ENCODE measurements around the gene TXLNB.
"Not testable (repeated sequence)": the region's sequence is repeated elsewhere in the genome, so short reads cannot be mapped to it uniquely, and the experiment has no call there.

The TXLNB gene

GRCh38 chr6:139265512-139266190 is 26.1 kb downstream of the TXLNB start:
- no peak for DNase-seq

DNA sequence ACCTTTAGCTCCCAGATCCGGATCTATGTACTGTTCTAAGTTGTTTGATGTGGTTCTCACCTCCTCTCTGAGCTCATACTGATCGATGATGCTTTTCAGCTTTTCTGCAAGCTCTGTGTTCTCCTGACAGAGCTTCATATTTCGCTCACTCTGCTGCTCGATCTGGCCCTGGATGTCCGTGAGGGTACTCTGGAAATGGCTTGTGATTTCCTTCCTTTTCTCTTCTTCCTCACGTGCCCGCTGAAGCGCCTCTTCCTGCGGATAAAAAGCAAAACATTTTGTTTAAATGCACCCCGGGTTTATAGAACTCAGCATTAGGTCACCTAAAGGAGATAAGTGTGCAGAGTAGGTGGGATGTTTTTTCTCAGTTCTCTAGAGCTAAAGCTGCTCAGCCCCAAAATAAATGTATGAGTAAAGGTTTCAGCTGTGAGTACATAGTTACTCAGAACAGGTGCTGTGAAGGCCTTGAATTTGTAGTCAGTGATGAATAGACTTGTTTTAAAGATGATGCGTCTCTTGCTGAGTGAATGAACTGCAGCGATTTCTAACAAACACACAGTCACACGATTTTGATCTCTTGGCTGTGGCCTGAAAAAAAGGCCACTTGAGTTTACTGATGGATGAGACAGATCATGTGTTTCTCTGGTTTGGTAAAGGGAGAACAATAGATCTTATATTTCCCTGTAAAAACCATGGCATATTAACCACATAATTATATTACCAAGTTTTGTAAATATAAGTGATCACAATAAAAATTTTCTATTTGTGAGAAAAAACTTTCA is 29.1 kb downstream of the TXLNB start:
- DNase-seq = no peak

DNA sequence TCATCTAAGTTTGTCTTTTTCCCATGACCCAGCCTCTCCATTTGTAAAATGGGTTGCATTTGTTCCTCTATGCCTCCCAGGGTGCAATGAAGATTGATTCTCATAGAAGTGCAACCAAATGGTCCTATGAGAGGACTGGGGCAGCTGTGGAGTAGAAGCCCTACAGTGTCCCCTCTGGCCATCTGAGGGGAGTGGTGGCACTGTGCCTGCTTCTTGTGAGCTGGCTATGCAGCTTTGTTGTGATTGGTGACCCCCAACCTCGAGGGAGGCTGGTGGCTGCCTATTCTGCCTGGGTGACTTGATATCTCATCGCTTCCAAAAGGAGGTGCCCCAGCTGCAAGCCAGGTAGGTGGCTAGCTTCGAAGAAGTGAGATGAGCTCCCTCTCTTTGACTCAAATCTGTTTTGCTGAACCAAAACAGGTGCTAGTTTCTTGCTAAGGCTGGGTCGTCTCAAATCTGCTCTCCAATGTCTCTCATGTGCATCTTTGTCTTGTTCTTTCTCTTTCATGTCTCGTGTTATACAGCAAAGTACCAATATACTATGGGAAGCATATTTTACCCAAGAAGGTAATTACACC is 33.9 kb downstream of the TXLNB start:
- DNase-seq = no peak

GRCh38 chr6:139257291-139257690 is 34.5 kb downstream of the TXLNB start:
- no peak for DNase-seq

- DNase-seq = no peak
Measured at GRCh38 chr6:139256087-139256486, 35.7 kb downstream of the TXLNB start.

DNA sequence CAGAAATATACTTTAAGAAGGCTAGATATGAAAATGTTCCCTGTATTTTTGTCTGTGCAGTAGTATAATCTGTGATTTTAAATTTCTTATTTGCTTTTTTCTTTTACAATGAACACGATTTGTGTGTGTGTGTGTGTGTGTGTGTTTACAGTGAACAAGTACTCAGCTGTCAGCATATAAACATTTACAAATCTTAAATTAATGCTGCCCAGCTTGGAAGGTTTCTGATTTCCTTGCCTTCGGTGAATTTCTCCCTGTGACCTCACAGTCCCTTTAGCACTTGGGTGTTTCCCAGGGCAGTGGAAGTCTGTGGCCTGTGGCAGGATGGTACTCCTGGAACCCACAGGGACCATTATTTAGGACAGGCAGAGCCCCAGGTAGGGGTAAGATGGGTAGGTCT is 37.6 kb downstream of the TXLNB start:
- DNase-seq = no peak

GRCh38 chr6:139253656-139254055 is 38.1 kb downstream of the TXLNB start:
- DNase-seq = no peak

- no peak for DNase-seq
Measured at GRCh38 chr6:139251691-139252390, 40.0 kb downstream of the TXLNB start.

GRCh38 chr6:139251045-139251690 is 40.6 kb downstream of the TXLNB start:
- no peak for DNase-seq

GRCh38 chr6:139250296-139251044 is 41.3 kb downstream of the TXLNB start:
- DNase-seq = no peak

DNA sequence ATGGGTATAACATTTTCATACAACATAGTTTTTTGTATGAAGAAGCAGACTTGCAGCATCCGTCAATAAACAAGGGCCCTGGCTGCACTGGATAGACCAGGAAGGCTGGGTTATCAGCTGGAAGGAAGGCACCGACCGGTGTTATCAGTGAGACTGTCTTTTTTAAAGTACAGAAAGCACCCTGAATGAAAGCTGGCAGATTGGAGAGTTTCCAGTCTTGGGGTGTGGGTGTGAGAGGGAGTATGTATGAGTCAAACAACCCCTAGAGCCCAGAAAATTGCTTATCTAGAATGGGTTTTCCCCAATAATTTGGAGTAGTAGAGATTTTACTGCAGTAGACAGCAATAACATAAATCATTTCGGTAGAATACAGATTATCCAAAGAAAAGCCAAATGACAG is 42.4 kb downstream of the TXLNB start:
- DNase-seq = no peak

DNA sequence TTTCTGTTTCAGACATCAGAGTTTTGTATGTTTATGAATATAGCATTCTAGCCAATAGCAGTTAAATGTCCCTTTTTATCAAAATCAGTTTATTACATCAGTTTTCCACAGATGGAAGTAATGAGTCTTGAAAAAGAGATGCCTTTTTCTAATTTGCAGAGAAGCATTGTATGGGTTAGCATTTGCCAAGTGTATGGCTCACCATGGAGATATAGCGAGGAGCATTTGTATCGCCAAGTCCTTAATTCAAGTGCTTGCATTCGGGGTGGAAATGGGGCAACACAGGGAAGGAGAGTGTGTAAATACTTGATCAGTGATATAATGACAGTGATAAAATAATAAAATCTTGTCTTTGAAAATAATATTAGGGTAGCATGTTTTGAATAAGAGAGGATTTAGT is 42.9 kb downstream of the TXLNB start:
- DNase-seq = no peak

- no peak for DNase-seq
Measured at GRCh38 chr6:139247618-139248017, 44.2 kb downstream of the TXLNB start.

GRCh38 chr6:139243536-139243935 is 48.3 kb downstream of the TXLNB start:
- no peak for DNase-seq

- DNase-seq = no peak
Measured at GRCh38 chr6:139242457-139243240, 49.1 kb downstream of the TXLNB start.

DNA sequence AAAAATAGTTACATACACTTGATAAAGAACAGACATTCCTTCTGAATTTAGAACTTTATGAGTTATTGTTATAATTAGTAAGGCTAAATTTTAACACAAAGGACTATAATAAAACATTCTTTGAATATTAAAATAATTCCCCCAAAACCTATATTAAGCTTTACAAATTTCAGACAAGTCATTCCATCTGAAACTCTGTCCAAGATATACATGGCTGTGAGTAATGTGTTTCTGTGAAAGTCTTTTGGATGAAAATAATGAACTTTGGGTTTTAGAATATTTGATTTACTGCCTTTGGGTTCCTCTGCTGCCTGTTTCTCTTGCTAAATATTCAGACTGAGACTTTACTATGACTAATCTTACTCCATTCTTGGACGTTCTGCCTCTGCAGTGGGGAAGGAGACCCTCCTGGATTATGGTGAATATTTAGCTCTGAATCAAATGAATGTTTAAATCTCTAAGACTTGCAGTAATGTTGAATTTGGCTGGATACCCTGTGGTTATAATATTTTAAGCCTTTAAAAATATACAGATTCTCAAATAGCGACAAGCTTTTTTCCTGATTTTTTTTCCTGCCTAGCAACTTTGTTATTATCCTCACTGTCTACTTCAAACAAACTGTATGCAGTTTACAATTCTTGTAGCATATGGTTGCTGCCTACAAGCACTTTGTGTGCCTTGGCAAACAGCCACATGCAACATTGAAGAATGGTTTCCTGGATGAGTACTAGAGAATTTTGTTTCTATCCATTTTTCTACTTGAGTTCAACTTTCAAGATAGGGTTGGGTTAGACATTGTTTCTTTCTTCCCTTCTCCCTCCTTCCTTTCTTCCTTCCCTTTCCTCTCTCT is 51.4 kb downstream of the TXLNB start:
- no peak for DNase-seq

DNA sequence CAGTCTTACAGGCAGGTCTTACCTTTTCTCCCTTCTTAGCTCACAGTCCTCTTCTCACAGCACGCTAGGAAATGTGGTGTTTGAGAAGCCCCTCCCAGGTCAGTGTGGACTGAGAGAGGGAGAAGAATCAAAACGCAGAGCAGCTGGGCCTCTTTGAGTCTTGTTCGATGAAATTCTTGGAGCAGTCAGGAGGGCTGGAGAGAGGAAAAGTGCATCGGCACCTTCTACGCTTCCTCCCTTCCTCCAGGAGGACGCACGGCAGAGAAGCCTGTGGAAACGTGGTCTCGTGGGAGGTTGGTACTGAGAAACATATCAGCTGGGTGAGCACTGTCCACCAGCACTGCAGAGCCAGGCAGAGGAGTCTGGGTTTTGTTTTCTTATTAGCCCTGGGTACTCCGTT is 52.7 kb downstream of the TXLNB start:
- no peak for DNase-seq

DNA sequence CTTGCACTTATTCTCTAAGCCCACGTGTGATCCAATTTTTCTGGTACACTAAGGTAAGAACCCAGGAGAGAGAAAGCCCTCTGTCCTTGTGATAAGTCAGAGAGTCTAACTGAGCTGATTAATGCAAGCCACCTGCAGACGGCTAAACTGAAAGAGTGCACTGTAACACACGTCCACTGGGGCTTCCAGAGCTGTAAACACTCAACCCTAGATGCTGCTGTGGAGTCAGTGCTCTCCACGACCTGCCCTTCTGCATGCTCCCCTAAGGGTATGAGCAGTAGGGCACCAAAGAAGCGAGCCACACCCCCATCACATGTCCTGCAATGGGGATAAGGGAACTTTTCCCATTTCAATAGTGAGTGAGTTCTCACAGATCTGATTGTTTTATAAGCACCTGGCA is 55.7 kb downstream of the TXLNB start:
- no peak for DNase-seq

- DNase-seq = no peak
Measured at GRCh38 chr6:139235661-139236060, 56.1 kb downstream of the TXLNB start.

GRCh38 chr6:139234193-139234592 is 57.6 kb downstream of the TXLNB start:
- DNase-seq = not testable (repeated sequence)

DNA sequence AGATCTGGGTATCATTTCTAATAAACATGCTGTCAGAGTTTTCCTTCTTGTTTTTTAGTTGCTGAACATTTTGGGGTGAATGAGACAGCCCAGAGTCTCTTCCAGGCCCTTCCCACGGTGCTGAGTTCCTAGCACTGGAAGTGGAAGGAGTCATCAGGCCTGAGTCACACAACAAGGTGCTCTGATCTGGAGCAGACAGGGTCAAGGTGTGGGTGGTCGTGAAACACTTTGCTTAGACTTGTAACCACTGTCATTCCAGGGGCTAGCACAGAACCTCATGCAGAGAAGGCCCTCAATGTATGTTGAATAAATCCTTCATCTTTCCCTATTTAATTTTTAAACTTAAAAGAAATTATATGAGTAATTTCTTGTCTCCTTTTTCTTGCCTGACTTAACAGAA is 60.6 kb downstream of the TXLNB start:
- DNase-seq = no peak
